Measurements from ENCODE around the gene ZBTB49.

Gene ZBTB49

DNA sequence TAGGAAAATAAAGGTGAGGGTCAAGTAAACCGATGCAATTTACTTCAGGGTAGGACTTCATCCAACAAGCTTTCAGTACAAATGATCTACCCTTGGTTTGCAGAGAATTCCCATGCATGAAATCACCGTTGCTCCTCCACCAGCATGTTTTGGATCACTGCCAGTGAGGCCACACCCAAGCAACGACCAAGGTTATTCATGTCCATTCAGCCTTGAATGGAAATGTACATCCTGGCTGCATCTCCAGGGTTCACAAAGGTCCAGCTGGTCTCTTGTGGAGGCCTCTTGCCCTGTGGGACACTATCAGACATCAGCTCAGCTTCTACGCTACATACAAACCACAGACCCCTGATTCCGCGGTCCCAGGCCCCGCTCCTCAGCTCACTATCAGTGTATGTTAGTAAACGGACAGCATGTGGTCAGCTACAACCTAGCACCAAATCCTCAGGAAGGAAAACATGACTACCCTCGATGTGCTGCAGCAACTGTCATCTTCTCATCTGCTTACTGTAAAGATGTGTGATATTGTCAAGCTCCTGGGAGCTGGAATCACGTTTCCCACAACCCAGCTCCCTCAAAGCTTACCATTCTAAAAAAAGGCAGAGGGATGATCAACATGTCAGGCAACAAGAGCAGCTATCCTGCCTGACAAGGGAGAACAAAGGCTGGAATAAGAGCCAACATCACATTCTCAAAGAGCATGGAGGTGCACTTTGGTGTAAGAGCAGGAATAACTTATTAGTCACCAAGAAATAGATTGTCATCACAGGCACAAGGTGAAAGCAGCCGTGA, 5.0 kb upstream of the ZBTB49 start:
- no peak for DNase-seq (ENCODE audit: low read depth)

GRCh38 chr4:4288098-4288497, 2.0 kb upstream of the ZBTB49 start:
- no peak for DNase-seq (ENCODE audit: low read depth)

- DNase-seq (ENCODE audit: low read depth): no peak
Measured at GRCh38 chr4:4289055-4289454, 996 bp upstream of the ZBTB49 start.

- no peak for DNase-seq (ENCODE audit: low read depth)
Measured at GRCh38 chr4:4289597-4289940, 482 bp upstream of the ZBTB49 start.

DNA sequence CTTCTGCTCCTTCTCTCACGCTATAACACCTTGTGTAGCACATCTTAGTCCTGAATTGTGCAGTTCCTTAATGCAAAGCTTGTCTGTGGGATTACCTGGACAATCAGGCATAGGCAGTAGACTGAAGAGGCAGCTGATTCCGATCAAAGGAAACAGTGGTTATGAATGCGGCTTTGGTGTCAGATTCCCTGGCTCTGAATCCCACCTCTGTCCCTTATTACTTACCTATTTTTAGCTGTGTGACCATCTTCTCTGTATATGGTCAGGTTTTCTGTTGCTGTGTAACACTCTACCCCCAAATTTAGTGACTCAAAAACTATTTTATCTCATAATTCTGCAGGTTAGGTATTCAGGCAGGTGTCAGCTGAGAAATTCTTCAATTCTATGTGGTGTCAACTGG, 3.2 kb downstream of the ZBTB49 start:
- DNase-seq (ENCODE audit: low read depth): no peak

DNA sequence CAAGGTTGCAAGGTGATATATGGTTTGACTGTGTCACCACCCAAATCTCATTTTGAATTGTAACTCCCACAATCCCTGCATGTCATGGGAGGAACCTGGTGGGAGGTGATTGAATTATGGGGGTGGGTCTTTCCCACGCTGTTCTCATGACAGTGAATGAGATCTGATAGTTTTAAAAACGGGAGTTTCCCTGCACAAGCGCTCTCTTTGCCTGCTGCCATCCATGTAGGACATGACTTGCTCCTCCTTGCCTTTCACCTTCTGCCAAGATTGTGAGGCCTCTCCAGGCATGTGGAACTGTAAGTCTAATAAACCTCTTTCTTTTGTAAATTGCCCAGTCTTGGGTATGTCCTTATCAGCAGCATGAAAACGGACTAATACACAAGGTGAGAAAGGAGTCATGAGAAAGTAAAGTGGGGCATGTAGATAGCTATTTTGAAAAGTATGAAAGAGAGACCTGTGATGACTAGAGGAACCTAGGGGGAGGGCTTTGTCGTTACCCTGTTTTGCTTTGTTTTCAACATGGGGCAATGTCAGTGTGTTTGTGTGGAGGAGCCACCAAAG, 6.3 kb downstream of the ZBTB49 start:
- no peak for DNase-seq (ENCODE audit: low read depth)

GRCh38 chr4:4299006-4299405, 9.0 kb downstream of the ZBTB49 start:
- DNase-seq (ENCODE audit: low read depth): no peak

GRCh38 chr4:4302001-4302400, 11.9 kb downstream of the ZBTB49 start:
- DNase-seq (ENCODE audit: low read depth): no peak

GRCh38 chr4:4302416-4302815, 12.4 kb downstream of the ZBTB49 start:
- no peak for DNase-seq (ENCODE audit: low read depth)

- no peak for DNase-seq (ENCODE audit: low read depth)
Measured at GRCh38 chr4:4306920-4307319, 16.9 kb downstream of the ZBTB49 start.

GRCh38 chr4:4308800-4309441, 18.9 kb downstream of the ZBTB49 start:
- DNase-seq (ENCODE audit: low read depth): no peak

GRCh38 chr4:4311193-4311592, 21.1 kb downstream of the ZBTB49 start:
- DNase-seq (ENCODE audit: low read depth): no peak

GRCh38 chr4:4315461-4316149, 25.6 kb downstream of the ZBTB49 start:
- no peak for DNase-seq (ENCODE audit: low read depth)

GRCh38 chr4:4316150-4316495, 26.1 kb downstream of the ZBTB49 start:
- no peak for DNase-seq (ENCODE audit: low read depth)

GRCh38 chr4:4317496-4318232, 27.6 kb downstream of the ZBTB49 start:
- DNase-seq (ENCODE audit: low read depth): no peak

DNA sequence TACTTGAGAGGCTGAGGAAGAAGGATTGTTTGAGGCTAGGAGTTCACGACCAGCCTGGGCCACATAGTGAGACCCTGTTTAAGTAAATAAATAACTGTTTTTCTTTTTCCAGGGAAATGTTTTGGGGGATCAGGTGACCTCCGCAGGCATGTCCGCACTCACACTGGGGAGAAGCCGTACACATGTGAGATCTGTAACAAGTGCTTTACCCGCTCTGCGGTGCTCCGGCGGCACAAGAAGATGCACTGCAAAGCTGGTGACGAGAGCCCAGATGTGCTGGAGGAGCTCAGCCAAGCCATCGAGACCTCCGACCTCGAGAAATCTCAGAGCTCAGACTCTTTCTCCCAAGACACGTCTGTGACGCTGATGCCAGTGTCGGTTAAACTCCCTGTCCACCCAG, 30.5 kb downstream of the ZBTB49 start:
- no peak for DNase-seq (ENCODE audit: low read depth)

DNA sequence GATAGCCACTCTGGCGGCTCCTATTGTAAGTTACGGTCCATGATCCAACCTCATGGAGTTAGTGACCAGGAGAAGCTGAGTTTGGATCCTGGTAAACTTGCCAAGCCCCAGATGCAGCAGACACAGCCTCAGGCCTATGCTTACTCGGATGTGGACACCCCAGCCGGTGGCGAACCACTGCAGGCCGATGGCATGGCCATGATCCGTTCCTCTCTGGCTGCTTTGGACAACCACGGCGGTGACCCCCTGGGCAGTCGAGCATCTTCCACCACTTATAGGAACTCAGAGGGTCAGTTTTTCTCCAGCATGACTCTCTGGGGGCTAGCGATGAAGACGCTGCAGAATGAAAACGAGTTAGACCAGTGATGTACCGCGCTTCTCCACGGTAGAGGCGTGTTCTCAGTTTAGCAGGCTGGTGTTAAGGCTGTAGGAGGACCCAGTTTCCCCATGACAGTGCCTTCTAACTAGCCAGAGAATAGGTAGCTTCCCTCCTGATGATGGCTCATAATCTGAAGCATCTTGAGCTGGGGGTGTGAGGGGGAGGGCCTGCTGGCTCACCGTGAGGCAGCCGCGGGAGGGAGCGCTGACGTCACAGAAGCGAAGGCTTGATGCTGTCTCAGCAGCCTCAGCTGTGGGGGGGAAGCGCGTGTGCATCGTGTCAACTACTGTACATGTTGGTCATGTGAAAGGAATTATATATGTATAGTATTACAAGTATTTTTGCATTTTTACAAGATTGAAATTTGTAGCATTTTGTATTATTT, 31.1 kb downstream of the ZBTB49 start:
- no peak for DNase-seq (ENCODE audit: low read depth)

DNA sequence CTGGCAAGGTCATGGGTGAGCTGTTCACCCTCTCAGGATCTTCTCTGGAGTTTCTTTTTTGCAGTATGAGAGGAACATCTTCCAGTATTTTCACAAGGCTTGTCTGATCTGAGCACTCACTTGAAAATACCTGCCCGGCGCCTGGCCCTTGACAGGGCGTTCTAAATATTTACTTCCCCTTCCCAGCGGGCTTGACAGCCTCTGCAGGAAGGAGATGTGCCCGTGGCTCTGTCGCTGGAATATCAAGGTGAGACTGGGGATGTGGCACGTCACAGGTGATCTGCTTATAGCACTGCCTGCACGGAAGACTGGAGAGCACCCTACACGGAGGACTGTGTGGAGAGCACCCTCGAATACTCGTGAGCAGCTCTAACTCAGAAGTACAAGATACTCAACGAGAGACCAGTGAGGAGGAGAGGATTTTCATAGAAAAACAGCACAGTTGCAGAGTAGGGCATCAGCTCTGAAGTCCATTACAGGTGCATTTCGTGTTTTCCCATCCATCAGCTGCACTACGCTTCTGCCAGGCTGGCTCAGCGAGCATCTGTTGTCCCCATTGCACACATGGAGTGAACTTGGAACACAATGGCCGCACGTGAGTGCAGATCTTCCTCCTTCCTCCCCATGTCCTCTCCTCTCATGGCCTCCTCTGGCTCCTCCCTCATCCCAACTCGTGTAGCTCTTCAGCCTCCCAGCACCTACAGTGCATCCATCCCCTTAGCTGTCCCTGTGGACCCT, 32.1 kb downstream of the ZBTB49 start:
- no peak for DNase-seq (ENCODE audit: low read depth)

- no peak for DNase-seq (ENCODE audit: low read depth)
Measured at GRCh38 chr4:4323705-4324534, 33.9 kb downstream of the ZBTB49 start.

GRCh38 chr4:4325321-4325720, 35.3 kb downstream of the ZBTB49 start:
- DNase-seq (ENCODE audit: low read depth): no peak
